ENCODE results near the gene TXNL4B.

The TXNL4B gene

GRCh38 chr16:72093448-72094265 lies at the start of gene TXNL4B, which contains the start of gene DHX38:
Gene TXNL4B, minus strand, starts transcription at chr16:72093620. Its CDS starts 2,871 bp downstream, at chr16:72090749.
Gene DHX38, plus strand, starts transcription at chr16:72093847. Its CDS starts 2,311 bp downstream, at chr16:72096158.
- DNase-seq = peak; percentile 99

GRCh38 chr16:72142476-72142875 lies 49.1 kb upstream of the TXNL4B start:
- no peak for DNase-seq

GRCh38 chr16:72139908-72140307 lies 46.5 kb upstream of the TXNL4B start:
- DNase-seq = no peak

GRCh38 chr16:72138064-72138572 lies 44.7 kb upstream of the TXNL4B start:
- no peak for DNase-seq

GRCh38 chr16:72137380-72138063 lies 44.1 kb upstream of the TXNL4B start:
- DNase-seq = no peak

GRCh38 chr16:72134507-72134906 lies 41.1 kb upstream of the TXNL4B start:
- no peak for DNase-seq

GRCh38 chr16:72132726-72133125 lies 39.3 kb upstream of the TXNL4B start:
- DNase-seq = peak; percentile 38

GRCh38 chr16:72131036-72131435 lies 37.6 kb upstream of the TXNL4B start:
- peak; percentile 88 for DNase-seq

GRCh38 chr16:72129976-72130656 lies 36.7 kb upstream of the TXNL4B start:
- DNase-seq = no peak

- DNase-seq = no peak
These were observed 35.3 kb upstream of the TXNL4B start for GRCh38 chr16:72128701-72129100.

GRCh38 chr16:72126429-72126765 lies 33.0 kb upstream of the TXNL4B start:
- DNase-seq = peak; percentile 13

GRCh38 chr16:72125635-72126428 lies 32.4 kb upstream of the TXNL4B start:
- peak; percentile 56 for DNase-seq

GRCh38 chr16:72124761-72125634 lies 31.6 kb upstream of the TXNL4B start:
- DNase-seq = peak; percentile 80

- no peak for DNase-seq
These were observed 30.7 kb upstream of the TXNL4B start for GRCh38 chr16:72124148-72124547.

GRCh38 chr16:72123426-72123825 lies 30.0 kb upstream of the TXNL4B start:
- no peak for DNase-seq

GRCh38 chr16:72122916-72123315 lies 29.5 kb upstream of the TXNL4B start:
- DNase-seq = no peak

GRCh38 chr16:72122308-72122707 lies 28.9 kb upstream of the TXNL4B start:
- DNase-seq = no peak

- no peak for DNase-seq
These were observed 26.6 kb upstream of the TXNL4B start for GRCh38 chr16:72120026-72120425.

GRCh38 chr16:72113616-72113945 lies 20.2 kb upstream of the TXNL4B start:
- no peak for DNase-seq

- DNase-seq = no peak
These were observed 19.6 kb upstream of the TXNL4B start for GRCh38 chr16:72112906-72113615.

- DNase-seq = no peak
These were observed 19.0 kb upstream of the TXNL4B start for GRCh38 chr16:72112452-72112792.

Measured in suppressor macrophage treated with lipopolysaccharide for 4 hours (primary cell).